Measurements from ENCODE around the gene GPX4. TPM values are rescaled to one million over a fixed set of nuclear protein-coding genes. Genes with fewer than 3 reads are reported as not detected.
A peak's percentile ranks its signal among the peaks of the same experiment; 100 is the strongest.

The GPX4 gene
- total and polyA plus RNA-seq, 12 donors: 244 to 487 (median 316) TPM

- Histone ChIP-seq H3K4me1 (peaks cover 0 to 25% (median 0%) of the 10 kb centered on the region in 9 donors), H3K27ac (no peak overlapping the region), H3K4me3 (no peak overlapping the region), H3K36me3 (peaks cover 21 to 100% (median 47%) of the 10 kb centered on the region in 9 donors), H3K27me3 (no peaks in the 10 kb centered on the region), H3K9me3 (no peaks in the 10 kb centered on the region)
- DNase-seq (no peak), ATAC-seq (peak in 2 of 8 donors; percentile 3 to 11)
- intact Hi-C loops (cut with DNase I): loop anchor here in 2 of 10 donors (5.0 to 10.0 kb wide), 2 partner anchors 53 to 60 kb away; partner anchors contain the start of gene SBNO2 (in 1 of the 2)
- 95 to 96% methylated on average over 63 of the region's 63 CpGs for WGBS, 2 donors
- TF ChIP-seq CTCF (IDR thresholded peaks at IDR 0.05): no peak
Observed at GRCh38 chr19:1122021-1122971, 18.5 kb downstream of the GPX4 start.

DNA sequence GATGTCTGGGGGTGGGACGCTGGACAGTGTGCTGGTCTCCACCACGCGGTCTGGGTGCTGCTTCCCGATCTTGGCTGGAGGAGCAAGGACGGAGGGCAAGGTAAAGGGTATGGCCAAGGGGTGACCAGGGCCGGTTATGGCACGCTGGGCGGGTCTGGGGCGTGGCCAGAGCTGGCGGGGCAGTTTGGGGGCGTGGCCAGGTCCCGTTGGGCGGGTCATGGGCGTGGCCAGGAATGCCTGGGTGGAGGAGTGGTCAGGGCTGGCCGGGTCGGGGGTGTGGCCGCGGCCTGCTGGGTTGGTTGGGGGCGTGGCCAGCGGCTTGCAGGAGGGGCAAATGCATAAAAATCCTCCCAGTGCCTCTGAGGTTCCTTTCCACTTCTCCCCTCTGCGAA lies 19.2 kb downstream of the GPX4 start:
- peak in 1 of 2 donors; percentile 63 for DNase-seq
- Histone ChIP-seq H3K27me3 (no peaks in the 10 kb centered on the region), H3K4me1 (peaks cover 0 to 31% (median 0%) of the 10 kb centered on the region in 9 donors), H3K9me3 (no peaks in the 10 kb centered on the region), H3K4me3 (no peak overlapping the region), H3K36me3 (peaks cover 21 to 100% (median 44%) of the 10 kb centered on the region in 9 donors), H3K27ac (no peak overlapping the region)
- 60 to 75% methylated on average over 20 to 21 of the region's 21 CpGs for WGBS, 2 donors
- ATAC-seq: peak; percentile 23 to 78 (median 41)
- no peak for TF ChIP-seq CTCF (IDR thresholded peaks at IDR 0.05)
- intact Hi-C loops (cut with DNase I): loop anchor here in 2 of 10 donors (5.0 to 10.0 kb wide), 2 partner anchors 52 to 59 kb away; partner anchors contain the start of gene SBNO2 (in 1 of the 2)

GRCh38 chr19:1123381-1123780 lies 19.6 kb downstream of the GPX4 start:
- WGBS, 2 donors: 95 to 97% methylated on average over 20 of the region's 20 CpGs
- Histone ChIP-seq H3K4me3 (no peak overlapping the region), H3K27me3 (no peaks in the 10 kb centered on the region), H3K36me3 (peaks cover 21 to 100% (median 42%) of the 10 kb centered on the region in 9 donors), H3K4me1 (peaks cover 0 to 33% (median 0%) of the 10 kb centered on the region in 9 donors), H3K27ac (no peak overlapping the region), H3K9me3 (no peaks in the 10 kb centered on the region)
- TF ChIP-seq CTCF (IDR thresholded peaks at IDR 0.05): no peak
- DNase-seq (no peak), ATAC-seq (peak in 1 of 8 donors; percentile 1)
- intact Hi-C loops (cut with DNase I): loop anchor here in 2 of 10 donors (5.0 to 10.0 kb wide), 2 partner anchors 51 to 59 kb away; partner anchors contain the start of gene SBNO2 (in 1 of the 2)

- TF ChIP-seq CTCF (IDR thresholded peaks at IDR 0.05): no peak
- intact Hi-C loops (cut with DNase I): loop anchor here in 2 of 10 donors (5.0 to 10.0 kb wide), 2 partner anchors 51 to 58 kb away; partner anchors contain the start of gene SBNO2 (in 1 of the 2)
- Histone ChIP-seq H3K4me1 (peaks cover 0 to 39% (median 0%) of the 10 kb centered on the region in 9 donors), H3K36me3 (peaks cover 21 to 99% (median 42%) of the 10 kb centered on the region in 9 donors), H3K4me3 (no peak overlapping the region), H3K27ac (no peak overlapping the region), H3K27me3 (no peaks in the 10 kb centered on the region), H3K9me3 (no peaks in the 10 kb centered on the region)
- 89 to 92% methylated on average over 23 of the region's 23 CpGs for WGBS, 2 donors
- peak in 1 of 8 donors; percentile 7 for ATAC-seq
- DNase-seq: no peak
Observed at GRCh38 chr19:1123885-1124677, 20.3 kb downstream of the GPX4 start.

Data from heart right ventricle (tissue), 16 donors.